ENCODE data around the gene COQ2.

The COQ2 gene

GRCh38 chr4:83316459-83317165 lies 32.0 kb upstream of the COQ2 start:
- TF ChIP-seq WT1 (tag by site-specific recombination; IDR thresholded peaks at IDR 0.05) (no peak), ZBTB10 (tag by site-specific recombination; IDR thresholded peaks at IDR 0.05) (no peak), ZNF221 (tag by site-specific recombination; IDR thresholded peaks at IDR 0.05; ENCODE audit: borderline replicate concordance) (no peak), ZNF350 (tag by site-specific recombination; IDR thresholded peaks at IDR 0.05) (no peak), ZNF514 (tag by site-specific recombination; IDR thresholded peaks at IDR 0.05) (no peak), ZNF776 (tag by site-specific recombination; IDR thresholded peaks at IDR 0.05; ENCODE audit: borderline replicate concordance) (no peak), GLI4 (tag by site-specific recombination; IDR thresholded peaks at IDR 0.05) (no peak), ZFHX2 (tag by site-specific recombination; conservative IDR thresholded peaks at IDR 0.05) (no peak), ZFP3 (tag by site-specific recombination; IDR thresholded peaks at IDR 0.05; ENCODE audit: low read depth) (no peak), ZNF76 (tag by site-specific recombination; IDR thresholded peaks at IDR 0.05; ENCODE audit: borderline replicate concordance, low read depth) (no peak), ZNF549 (tag by site-specific recombination; IDR thresholded peaks at IDR 0.05) (no peak)
- TF ChIP-seq, protein P1, sequence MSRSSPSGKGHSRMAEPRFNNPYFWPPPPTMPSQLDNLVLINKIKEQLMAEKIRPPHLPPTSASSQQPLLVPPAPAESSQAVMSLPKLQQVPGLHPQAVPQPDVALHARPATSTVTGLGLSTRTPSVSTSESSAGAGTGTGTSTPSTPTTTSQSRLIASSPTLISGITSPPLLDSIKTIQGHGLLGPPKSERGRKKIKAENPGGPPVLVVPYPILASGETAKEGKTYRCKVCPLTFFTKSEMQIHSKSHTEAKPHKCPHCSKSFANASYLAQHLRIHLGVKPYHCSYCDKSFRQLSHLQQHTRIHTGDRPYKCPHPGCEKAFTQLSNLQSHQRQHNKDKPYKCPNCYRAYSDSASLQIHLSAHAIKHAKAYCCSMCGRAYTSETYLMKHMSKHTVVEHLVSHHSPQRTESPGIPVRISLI (tag by site-specific recombination; IDR thresholded peaks at IDR 0.05): no peak
- TF ChIP-seq, protein P2, sequence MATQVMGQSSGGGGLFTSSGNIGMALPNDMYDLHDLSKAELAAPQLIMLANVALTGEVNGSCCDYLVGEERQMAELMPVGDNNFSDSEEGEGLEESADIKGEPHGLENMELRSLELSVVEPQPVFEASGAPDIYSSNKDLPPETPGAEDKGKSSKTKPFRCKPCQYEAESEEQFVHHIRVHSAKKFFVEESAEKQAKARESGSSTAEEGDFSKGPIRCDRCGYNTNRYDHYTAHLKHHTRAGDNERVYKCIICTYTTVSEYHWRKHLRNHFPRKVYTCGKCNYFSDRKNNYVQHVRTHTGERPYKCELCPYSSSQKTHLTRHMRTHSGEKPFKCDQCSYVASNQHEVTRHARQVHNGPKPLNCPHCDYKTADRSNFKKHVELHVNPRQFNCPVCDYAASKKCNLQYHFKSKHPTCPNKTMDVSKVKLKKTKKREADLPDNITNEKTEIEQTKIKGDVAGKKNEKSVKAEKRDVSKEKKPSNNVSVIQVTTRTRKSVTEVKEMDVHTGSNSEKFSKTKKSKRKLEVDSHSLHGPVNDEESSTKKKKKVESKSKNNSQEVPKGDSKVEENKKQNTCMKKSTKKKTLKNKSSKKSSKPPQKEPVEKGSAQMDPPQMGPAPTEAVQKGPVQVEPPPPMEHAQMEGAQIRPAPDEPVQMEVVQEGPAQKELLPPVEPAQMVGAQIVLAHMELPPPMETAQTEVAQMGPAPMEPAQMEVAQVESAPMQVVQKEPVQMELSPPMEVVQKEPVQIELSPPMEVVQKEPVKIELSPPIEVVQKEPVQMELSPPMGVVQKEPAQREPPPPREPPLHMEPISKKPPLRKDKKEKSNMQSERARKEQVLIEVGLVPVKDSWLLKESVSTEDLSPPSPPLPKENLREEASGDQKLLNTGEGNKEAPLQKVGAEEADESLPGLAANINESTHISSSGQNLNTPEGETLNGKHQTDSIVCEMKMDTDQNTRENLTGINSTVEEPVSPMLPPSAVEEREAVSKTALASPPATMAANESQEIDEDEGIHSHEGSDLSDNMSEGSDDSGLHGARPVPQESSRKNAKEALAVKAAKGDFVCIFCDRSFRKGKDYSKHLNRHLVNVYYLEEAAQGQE (tag by site-specific recombination; IDR thresholded peaks at IDR 0.05): no peak
- no peaks in the 10 kb centered on the region for H3K36me3 ChIP-seq (ENCODE audit: control insufficient read depth in 2 of 2, insufficient read depth in 1 of 2, low read length in 2 of 2)
- H3K4me3 ChIP-seq (ENCODE audit: low read depth, low read length): no peak overlapping the region
- ChIA-PET POLR2A (no interaction called here), CTCF (no interaction called here)
- no peak overlapping the region for H3K27ac ChIP-seq (ENCODE audit: extremely low read depth, low read depth, low read length)
- H3K9me3 ChIP-seq (ENCODE audit: control insufficient read depth, insufficient read depth, low read depth, low read length): no peaks in the 10 kb centered on the region
- no peaks in the 10 kb centered on the region for H3K4me1 ChIP-seq (ENCODE audit: control insufficient read depth, insufficient read depth, low read length)

GRCh38 chr4:83315341-83315870 lies 30.8 kb upstream of the COQ2 start:
- Histone ChIP-seq H3K36me3 (ENCODE audit: control insufficient read depth in 2 of 2, insufficient read depth in 1 of 2, low read length in 2 of 2) (no peaks in the 10 kb centered on the region), H3K9me3 (ENCODE audit: control insufficient read depth, insufficient read depth, low read depth, low read length) (no peaks in the 10 kb centered on the region), H3K4me1 (ENCODE audit: control insufficient read depth, insufficient read depth, low read length) (no peaks in the 10 kb centered on the region), H3K4me3 (ENCODE audit: low read depth, low read length) (no peak overlapping the region), H3K27ac (ENCODE audit: extremely low read depth, low read depth, low read length) (no peak overlapping the region)
- CTCF ChIA-PET: interaction anchor here (0.7 kb wide), 1 partner anchor 9 kb away, joined by 4 read pairs; no protein-coding TSS in a partner anchor
- TF ChIP-seq HOXC10 (CRISPR knock-in tag; IDR thresholded peaks at IDR 0.05) (no peak), ZNF837 (tag by site-specific recombination; IDR thresholded peaks at IDR 0.05) (no peak), ZNF121 (tag by site-specific recombination; IDR thresholded peaks at IDR 0.05) (no peak), ZNF2 (tag by site-specific recombination; IDR thresholded peaks at IDR 0.05) (no peak), ZNF654 (tag by site-specific recombination; IDR thresholded peaks at IDR 0.05; ENCODE audit: low read depth) (no peak), PRDM1 (tag by site-specific recombination; IDR thresholded peaks at IDR 0.05) (no peak), ZNF76 (tag by site-specific recombination; IDR thresholded peaks at IDR 0.05; ENCODE audit: borderline replicate concordance, low read depth) (no peak), ZNF626 (tag by site-specific recombination; IDR thresholded peaks at IDR 0.05) (no peak), ZNF768 (tag by site-specific recombination; IDR thresholded peaks at IDR 0.05) (no peak), CTCF (tag by site-specific recombination; IDR thresholded peaks at IDR 0.05) (no peak)
- POLR2A ChIA-PET: interaction anchor here (0.6 kb wide), 1 partner anchor 103 kb away, joined by 3 read pairs; no protein-coding TSS in a partner anchor
